ENCODE measurements around the gene STOML1.

The STOML1 gene

DNA sequence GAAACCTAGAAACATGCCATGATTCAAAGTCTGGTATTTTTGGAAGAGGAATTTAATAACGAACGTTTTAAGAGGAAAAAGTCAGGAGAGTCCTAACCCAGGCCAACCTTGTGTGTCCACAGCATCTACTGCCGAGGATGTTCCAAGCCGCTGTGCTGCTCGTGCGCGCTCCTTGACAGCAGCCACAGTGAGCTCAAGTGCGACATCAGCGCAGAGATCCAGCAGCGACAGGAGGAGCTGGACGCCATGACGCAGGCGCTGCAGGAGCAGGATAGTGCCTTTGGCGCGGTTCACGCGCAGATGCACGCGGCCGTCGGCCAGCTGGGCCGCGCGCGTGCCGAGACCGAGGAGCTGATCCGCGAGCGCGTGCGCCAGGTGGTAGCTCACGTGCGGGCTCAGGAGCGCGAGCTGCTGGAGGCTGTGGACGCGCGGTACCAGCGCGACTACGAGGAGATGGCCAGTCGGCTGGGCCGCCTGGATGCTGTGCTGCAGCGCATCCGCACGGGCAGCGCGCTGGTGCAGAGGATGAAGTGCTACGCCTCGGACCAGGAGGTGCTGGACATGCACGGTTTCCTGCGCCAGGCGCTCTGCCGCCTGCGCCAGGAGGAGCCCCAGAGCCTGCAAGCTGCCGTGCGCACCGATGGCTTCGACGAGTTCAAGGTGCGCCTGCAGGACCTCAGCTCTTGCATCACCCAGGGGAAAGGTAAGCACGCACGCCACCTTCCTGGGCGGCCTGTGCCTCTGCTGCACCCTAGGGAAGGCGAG, 30.8 kb upstream of the STOML1 start:
- no peak for DNase-seq (ENCODE audit: low read depth, low spot score)

GRCh38 chr15:74019734-74020133, 27.6 kb upstream of the STOML1 start:
- DNase-seq (ENCODE audit: low read depth, low spot score) = no peak

DNA sequence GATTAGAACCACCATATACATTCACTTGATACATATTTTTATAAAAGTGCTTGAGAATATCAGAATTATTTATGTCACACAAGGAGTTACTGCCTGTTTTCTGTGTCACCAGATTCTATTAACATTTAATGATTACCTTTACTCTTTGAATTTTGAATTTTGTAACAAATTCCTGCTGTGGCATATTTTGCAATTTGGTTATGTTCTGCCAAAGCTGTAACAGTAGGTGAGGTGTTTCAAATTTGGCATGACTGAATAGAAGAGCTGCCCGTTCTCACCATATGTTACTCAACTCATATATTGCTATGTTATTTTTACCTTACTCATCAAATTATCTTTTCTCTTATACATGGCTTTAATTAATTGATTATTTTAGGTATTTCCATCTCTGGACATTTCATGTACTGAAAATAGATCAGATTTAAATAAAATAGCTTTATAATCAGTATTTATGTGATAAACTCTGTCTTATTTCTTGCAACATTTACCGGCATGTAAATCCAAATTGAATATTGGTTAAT, 21.3 kb upstream of the STOML1 start:
- DNase-seq (ENCODE audit: low read depth, low spot score) = no peak

- DNase-seq (ENCODE audit: low read depth, low spot score) = no peak
Measured at GRCh38 chr15:74011610-74012009, 19.5 kb upstream of the STOML1 start.

DNA sequence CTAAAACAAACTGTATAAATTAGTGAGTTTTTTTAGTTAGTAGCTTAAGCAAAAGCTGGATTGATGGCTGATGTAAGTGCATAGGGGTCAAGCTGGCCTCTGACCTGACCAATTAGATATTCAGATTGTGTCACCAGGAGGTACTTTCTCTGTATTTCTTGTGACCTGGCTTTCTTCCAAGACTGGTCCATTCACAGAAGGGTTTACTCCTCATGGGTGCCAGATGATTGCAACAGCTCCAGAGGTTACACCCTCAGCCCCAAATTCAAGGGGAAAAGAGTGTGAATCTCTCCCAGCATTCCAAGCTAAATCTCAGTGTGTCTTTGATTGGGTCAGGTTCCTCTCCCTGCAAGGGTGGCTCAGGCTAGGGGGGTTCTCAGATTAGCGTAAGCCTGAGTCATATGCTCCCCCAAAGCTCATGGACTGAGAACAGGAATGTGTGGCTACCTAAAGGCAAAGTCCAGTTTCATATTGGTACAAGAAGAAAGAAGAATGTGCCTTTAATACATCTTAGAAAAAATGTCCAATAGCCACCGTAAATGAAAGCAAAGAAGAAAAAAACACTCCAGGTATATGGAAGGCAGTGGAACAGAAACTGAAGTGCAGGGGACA, 18.9 kb upstream of the STOML1 start:
- no peak for DNase-seq (ENCODE audit: low read depth, low spot score)

DNA sequence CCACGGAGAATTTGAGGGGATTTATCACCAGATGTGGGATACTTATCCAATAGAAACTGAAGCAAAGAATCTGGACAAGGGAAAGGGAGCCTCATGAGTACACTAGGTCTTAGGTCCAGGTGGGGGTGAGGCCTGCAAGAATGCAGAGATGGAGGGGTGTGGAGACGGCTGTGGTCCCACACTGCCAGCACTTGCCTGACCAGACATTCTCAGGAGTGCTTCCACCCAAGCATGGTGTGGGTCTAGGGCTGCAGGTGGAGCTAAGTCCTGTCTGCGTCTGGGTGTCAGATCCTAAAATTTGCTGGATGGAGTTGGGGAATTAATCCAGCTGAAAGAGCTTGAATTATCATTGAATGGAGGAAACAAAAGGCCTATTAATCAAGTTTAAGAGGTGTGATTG, 16.8 kb upstream of the STOML1 start:
- DNase-seq (ENCODE audit: low read depth, low spot score) = no peak

DNA sequence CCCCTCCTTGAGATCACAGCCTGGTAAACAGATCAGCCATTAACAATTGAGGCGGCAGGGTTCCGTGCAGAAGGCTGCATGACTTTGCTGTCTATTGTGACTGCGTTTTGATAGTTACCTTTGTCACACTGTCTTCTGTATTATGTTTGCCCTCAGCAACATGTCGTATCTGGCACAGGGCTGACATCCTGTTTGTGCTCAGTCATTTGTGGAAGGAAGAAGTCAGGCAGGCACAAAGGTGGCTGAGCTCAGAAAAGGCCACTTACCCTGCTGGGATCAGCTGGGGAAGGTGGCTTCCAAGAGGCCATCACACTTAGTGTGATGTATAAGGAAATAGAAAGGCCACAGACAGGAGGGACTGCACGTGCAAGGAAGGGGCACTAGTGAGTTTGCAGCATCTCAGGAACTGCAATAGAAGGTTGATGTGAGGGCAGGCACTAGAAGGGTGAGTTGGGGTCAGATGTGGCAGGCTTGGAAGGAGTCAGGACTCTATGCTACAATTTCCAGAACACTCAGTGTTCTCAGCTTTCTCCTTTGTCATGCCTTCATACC, 15.8 kb upstream of the STOML1 start:
- DNase-seq (ENCODE audit: low read depth, low spot score) = no peak

DNA sequence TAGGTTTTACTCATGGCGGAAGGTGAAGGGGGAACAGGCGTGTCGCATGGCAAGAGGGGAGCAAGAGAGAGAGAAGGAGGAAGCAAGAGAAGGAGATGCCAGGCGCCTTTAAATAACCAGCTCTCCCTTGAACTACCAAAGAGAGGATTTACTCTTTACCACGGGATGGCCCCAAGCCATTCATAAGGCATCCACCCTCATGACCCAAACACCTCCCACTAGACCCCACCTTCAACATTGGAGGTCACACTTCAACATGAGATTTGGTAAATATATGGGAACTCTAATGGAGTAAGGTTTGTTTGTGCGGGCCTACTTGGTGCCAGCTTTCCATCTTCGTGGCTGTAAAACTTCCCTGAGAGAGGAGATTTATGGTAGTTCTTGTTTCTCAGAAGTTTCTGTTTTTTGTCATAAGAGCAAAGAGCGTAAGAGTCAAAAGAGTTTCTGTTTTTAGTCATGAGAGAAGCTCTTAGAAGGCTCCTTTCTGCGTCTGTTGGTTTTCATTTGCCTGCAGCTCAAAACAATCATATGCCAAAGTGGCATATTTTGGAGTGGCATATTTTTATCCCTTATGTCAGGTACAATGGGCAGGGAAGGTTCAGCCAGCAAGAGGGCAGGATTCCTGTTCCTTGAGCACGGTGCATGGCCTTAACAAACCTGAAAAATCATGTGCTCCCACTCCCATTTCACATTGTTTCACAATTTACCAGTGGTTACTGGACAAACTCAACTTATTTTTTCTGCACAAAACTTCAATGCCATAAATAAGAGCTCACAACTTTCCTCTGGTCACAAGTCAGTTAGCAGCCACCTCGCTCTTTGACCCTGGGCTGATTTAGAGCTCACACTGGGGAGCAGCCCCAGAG, 14.9 kb upstream of the STOML1 start:
- no peak for DNase-seq (ENCODE audit: low read depth, low spot score)

GRCh38 chr15:73997986-73998385, 5.9 kb upstream of the STOML1 start:
- no peak for DNase-seq (ENCODE audit: low read depth, low spot score)

GRCh38 chr15:73996939-73997338, 4.8 kb upstream of the STOML1 start:
- DNase-seq (ENCODE audit: low read depth, low spot score) = no peak

DNA sequence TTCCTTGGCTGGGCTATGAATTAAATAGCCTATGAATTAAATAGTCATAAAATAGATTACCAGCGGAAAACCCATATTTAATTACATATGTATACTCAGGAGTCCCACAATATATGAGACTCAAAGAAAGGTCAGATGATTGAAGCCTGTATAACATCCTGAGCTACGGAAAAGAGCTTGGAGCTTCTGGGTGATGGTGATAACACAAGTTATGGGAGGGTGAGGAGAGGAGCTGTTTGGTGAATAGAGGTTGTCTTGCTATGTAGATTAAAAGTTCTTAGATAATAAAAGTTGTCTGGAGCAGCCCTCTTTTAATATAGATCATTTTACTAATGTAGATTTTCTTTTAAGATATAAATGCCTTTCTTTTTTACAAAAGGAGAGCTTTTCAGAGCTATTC, 4.2 kb upstream of the STOML1 start:
- no peak for DNase-seq (ENCODE audit: low read depth, low spot score)

DNA sequence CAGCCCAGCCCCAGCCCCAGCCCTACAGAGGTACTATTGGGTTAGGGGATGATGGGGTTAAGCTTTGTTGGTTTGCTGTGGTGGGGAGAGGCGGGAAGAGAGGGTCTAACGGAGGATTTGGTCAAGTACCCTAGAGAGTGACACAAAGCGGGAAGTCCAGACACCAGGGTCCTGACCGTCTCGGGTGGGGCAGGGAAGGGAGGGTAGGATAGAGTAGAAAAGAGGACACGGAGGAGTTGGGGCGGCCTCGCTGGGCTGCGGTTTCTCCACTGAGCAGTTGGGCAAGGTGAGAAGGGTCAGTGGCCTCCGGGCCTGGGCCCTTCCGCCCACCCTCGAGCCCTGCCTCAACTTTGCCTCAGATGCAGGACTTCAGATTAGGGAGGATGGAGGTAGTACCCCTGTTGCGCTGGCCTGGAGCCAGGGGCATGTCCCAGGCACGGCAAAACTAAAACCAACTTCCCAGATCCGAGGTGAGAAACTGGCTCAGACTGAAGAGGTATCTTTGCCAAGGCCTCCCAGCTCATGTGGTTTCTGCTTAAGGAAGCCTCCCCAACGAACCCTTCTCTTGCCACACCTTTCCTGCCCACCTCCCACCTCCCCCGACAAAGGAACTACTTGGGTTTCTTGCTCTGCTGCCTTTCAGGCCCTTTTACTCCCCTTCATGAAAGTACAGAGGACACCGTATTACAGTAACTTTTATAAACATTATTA, 3.0 kb upstream of the STOML1 start:
- DNase-seq (ENCODE audit: low read depth, low spot score) = peak; percentile 30

- DNase-seq (ENCODE audit: low read depth, low spot score) = peak; percentile 94
Measured at GRCh38 chr15:73994413-73994883, 2.4 kb upstream of the STOML1 start, which contains the start of gene PML. TSS of gene PML (plus strand) at chr15:73994716. CDS start at chr15:73994813, 97 bp downstream.

DNA sequence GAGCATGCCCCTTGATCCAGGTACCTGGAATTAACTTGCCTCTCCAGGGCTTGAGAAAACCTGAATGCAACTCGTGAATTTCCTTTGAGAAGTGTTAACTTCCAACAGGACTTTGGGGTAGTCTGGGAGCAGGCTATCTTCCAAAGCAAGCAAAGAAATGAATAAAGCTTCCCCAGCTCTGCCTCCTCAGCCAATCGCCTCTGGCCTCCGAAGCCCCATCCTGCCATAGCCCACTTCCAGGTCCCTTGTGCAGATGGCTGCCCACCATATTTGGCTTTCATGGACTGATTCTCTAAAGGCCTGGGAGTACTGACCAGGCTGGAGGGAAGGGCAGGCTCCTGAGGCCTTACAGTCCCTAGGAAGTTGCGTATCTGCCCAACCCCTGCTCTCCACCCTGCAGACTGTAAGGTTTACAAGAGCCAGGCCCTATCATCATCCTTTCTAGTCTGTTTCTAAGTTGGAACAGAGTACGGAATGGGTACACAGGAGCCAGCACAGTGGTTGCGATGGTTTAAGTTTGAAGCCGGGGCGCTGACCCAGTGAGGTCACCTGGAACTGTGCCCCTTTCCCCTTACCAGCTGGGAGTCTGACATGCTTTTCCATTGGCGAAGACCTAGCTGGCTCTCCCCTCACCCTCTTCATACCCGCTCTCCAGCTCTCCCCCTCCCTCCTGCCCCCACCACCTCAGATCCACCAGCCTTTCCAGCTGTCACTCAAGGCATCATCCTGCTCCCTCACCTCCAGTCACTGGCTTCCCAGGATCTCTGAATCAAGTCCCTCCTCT, 1.3 kb upstream of the STOML1 start:
- no peak for DNase-seq (ENCODE audit: low read depth, low spot score)

GRCh38 chr15:73992594-73992898, 451 bp upstream of the STOML1 start:
- DNase-seq (ENCODE audit: low read depth, low spot score) = no peak

DNA sequence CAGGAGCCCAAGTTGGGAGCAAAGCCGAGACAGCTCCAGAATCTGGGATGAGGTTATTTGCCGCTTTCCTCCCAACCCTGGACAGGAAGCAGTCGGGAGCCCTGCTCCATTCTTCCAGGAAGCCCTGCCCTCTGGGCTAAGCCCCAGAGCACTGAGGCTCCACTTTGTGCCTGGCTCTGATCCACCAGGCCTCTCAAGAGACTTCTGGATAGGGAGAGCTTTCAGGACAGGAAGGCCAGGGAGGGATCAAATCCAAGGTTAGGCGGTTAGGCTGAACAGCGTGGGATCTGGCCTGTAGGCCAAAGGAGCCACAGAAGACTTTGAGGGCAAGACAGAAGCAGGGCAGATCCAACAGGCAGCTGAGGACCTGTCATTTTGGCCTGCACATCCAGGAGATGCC, 835 bp downstream of the STOML1 start:
- no peak for DNase-seq (ENCODE audit: low read depth, low spot score)

DNA sequence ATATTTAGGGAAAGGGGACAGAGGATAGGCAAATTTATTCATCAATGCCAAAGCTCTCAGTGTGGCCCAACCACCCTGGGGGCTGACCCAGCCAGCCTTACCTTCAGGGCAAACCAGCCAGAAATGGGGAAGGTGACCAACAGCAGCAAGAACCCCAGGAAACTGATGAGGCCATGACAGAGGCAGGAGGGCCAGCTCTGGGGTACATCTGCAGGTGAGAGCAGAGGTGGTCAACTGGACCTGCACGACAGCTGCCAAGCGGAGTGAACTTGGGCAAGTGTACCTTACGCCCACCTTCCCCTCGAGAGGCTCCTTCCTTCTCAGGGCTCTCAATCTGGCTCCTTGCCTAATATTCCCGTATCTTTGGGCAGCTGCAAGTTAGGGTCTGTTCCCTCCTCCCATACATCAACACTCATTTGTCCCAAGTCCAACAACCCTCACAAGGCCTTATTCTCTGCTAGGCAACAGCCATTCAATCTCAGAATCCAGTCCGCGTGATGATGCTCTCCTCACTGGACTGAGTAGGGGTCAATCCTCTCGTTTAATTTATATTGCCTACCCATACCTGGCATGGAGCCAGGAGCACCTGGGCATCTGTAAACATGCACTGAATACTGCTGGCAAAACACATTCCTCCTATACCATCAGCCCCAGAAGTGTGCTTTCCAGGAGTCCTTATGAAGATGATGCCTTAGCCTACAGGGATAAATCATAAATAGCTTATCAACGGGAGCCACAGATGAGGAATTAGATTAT, 1.7 kb downstream of the STOML1 start:
- DNase-seq (ENCODE audit: low read depth, low spot score) = no peak

DNA sequence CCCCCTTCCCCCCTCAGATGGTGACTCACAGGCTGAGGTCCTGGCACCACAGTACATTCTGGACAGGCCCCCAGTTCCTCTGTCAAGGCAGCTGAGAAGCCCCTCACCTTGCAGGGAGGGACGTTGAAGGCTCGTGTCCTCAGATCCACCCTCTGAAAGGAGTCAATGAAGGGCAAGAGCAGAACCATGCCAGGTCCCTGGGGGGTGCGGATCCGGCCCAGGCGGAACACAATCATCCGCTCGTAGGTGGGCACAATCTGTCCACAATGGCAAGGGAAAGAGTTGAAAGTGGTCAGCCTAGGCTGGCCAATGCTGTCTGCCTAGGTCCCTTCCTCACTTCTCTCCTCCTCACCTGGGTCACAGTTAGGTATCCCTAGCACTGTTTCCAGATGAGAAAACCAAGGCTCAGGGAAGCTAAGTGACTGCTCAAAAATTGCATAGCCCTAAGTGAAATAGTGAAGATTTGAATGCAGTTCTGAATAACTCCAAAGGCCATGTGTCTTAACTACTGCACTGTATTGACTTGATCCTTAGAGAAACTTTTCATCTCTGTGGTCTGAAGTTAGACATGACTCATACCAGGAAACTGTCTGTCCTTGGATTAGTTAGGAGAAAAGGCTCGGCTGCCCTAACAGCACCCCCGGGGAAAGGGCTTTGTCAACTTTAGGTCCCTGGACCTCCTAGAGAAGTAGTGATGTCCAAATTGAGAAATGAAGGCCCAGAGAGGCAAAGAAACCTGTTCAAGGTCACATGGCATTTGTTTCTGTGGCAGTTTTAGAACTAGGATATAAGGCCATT, 2.9 kb downstream of the STOML1 start:
- DNase-seq (ENCODE audit: low read depth, low spot score) = no peak

DNA sequence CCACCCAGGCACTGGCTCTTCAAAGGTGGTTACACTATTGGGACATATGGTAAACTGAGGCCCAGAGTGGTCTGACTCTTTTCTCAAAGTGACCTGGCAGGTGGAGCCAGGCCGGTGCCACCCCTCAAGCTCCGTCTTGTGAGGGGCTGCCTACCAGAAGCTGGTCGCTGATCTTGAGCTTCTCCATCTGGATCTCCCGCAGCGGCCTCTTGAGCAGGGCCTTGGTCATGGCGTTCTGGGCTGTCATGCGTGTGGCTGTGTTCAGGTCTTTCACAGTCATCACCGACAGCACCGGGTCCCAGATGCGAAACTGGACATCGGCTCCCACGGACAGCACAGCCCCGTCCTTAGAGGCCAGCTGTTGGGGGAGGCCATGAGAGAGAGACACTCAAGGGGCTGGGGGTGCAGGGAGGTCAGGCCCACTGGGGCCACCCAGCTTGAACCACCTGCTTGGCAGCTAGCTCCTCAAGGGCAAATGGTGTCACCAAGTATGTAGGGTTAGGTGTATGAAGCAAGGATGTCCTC, 3.6 kb downstream of the STOML1 start:
- DNase-seq (ENCODE audit: low read depth, low spot score) = no peak
